ENCODE results near the gene STK31. TPM values are rescaled to one million over a fixed set of nuclear protein-coding genes. Genes with fewer than 3 reads are reported as not detected.

The STK31 gene
- total and polyA plus RNA-seq, 10 donors, result 0.17 to 2.4 (median 0.63) TPM

DNA sequence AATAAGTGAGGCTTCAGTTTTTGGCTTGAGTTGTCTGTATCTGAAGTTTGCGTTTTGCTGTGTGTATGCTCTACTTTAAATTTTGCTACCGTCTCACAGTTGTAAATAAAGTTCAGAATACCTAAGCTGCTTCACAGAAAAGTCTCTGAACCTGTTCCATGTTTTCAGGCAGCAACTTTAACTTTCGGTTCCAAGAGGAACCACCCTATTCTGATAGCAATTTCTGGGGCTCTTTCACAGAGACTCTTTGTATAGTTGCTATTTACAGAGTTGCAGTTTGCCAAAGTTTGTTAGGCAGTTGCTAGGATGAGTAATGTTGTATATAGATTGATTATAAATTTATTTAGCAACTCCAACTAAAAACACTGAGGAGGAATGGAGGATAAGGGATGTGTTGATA, 24.3 kb upstream of the STK31 start:
- peaks cover 3 to 10% (median 8%) of the 10 kb centered on the region in 6 donors for H3K4me1 ChIP-seq
- intact Hi-C loops (cut with DNase I; ENCODE audit: low total_unique reads), result no loop called here
- H3K27ac ChIP-seq, result no peak overlapping the region
- TF ChIP-seq, protein P1, sequence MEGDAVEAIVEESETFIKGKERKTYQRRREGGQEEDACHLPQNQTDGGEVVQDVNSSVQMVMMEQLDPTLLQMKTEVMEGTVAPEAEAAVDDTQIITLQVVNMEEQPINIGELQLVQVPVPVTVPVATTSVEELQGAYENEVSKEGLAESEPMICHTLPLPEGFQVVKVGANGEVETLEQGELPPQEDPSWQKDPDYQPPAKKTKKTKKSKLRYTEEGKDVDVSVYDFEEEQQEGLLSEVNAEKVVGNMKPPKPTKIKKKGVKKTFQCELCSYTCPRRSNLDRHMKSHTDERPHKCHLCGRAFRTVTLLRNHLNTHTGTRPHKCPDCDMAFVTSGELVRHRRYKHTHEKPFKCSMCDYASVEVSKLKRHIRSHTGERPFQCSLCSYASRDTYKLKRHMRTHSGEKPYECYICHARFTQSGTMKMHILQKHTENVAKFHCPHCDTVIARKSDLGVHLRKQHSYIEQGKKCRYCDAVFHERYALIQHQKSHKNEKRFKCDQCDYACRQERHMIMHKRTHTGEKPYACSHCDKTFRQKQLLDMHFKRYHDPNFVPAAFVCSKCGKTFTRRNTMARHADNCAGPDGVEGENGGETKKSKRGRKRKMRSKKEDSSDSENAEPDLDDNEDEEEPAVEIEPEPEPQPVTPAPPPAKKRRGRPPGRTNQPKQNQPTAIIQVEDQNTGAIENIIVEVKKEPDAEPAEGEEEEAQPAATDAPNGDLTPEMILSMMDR (IDR thresholded peaks at IDR 0.05 in 8 of 11, conservative IDR thresholded peaks at IDR 0.05 in 3 of 11), result no peak
- no peak for TF ChIP-seq POLR2AphosphoS5 (IDR thresholded peaks at IDR 0.05)
- no peak for TF ChIP-seq POLR2A (IDR thresholded peaks at IDR 0.05)
- H3K36me3 ChIP-seq, result peaks cover 0 to 52% (median 5%) of the 10 kb centered on the region in 6 donors
- DNase-seq, result no peak
- WGBS, 5 donors, result 82 to 88% (median 86%) methylated on average over 3 of the region's 3 CpGs
- no peaks in the 10 kb centered on the region for H3K27me3 ChIP-seq (replicated peaks in 1 of 7)
- no peaks in the 10 kb centered on the region for H3K9me3 ChIP-seq
- H3K4me3 ChIP-seq, result no peak overlapping the region

DNA sequence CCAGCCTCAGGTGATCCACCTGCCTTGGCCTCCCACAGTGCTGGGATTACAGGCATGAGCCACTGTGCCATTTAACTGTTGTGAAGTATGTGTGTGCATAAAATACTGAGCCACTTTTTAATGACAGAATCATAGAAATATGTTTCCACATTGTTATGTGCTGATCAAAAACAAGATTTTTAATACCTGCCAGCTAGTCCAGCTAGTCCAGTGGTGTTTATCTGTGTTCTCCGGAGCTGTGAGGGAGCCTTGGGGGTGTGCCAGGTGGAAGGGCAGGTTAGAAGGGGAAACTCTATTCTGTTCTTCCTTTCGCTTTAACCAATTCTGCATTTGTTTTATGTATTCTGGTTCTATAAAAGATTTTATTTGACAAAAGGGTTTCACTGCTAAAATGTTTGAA, 23.0 kb upstream of the STK31 start:
- no peak for DNase-seq
- TF ChIP-seq POLR2A (IDR thresholded peaks at IDR 0.05) (no peak), POLR2AphosphoS5 (IDR thresholded peaks at IDR 0.05) (no peak)
- TF ChIP-seq, protein P1 (IDR thresholded peaks at IDR 0.05 in 8 of 11, conservative IDR thresholded peaks at IDR 0.05 in 3 of 11), result no peak
- Histone ChIP-seq H3K9me3 (no peaks in the 10 kb centered on the region), H3K27ac (no peak overlapping the region), H3K36me3 (peaks cover 0 to 64% (median 8%) of the 10 kb centered on the region in 6 donors), H3K4me1 (no peaks in the 10 kb centered on the region), H3K27me3 (replicated peaks in 1 of 7) (no peaks in the 10 kb centered on the region), H3K4me3 (no peak overlapping the region)
- intact Hi-C loops (cut with DNase I; ENCODE audit: low total_unique reads), result no loop called here
- WGBS, 5 donors, result 89 to 92% (median 92%) methylated on average over 2 of the region's 2 CpGs

GRCh38 chr7:23689165-23689564, 20.9 kb upstream of the STK31 start:
- Histone ChIP-seq H3K4me3 (no peak overlapping the region), H3K9me3 (peaks cover 0 to 5% (median 0%) of the 10 kb centered on the region in 8 donors), H3K36me3 (peaks cover 0 to 86% (median 15%) of the 10 kb centered on the region in 6 donors), H3K27ac (no peak overlapping the region), H3K27me3 (replicated peaks in 1 of 7) (no peaks in the 10 kb centered on the region), H3K4me1 (no peaks in the 10 kb centered on the region)
- no peak for DNase-seq
- intact Hi-C loops (cut with DNase I; ENCODE audit: low total_unique reads), result no loop called here
- no peak for TF ChIP-seq POLR2A (IDR thresholded peaks at IDR 0.05)
- TF ChIP-seq, protein P1 (IDR thresholded peaks at IDR 0.05 in 8 of 11, conservative IDR thresholded peaks at IDR 0.05 in 3 of 11), result no peak
- TF ChIP-seq POLR2AphosphoS5 (IDR thresholded peaks at IDR 0.05), result no peak
- 93 to 97% (median 94%) methylated on average over 4 of the region's 4 CpGs for WGBS, 5 donors

GRCh38 chr7:23691320-23691719, 18.7 kb upstream of the STK31 start:
- H3K27ac ChIP-seq, result no peak overlapping the region
- no peak for DNase-seq
- TF ChIP-seq POLR2AphosphoS5 (IDR thresholded peaks at IDR 0.05) (no peak), POLR2A (IDR thresholded peaks at IDR 0.05) (no peak)
- TF ChIP-seq, protein P1 (IDR thresholded peaks at IDR 0.05 in 8 of 11, conservative IDR thresholded peaks at IDR 0.05 in 3 of 11), result no peak
- peaks cover 0 to 5% (median 0%) of the 10 kb centered on the region in 8 donors for H3K9me3 ChIP-seq
- intact Hi-C loops (cut with DNase I; ENCODE audit: low total_unique reads), result no loop called here
- H3K4me3 ChIP-seq, result no peak overlapping the region
- H3K4me1 ChIP-seq, result no peaks in the 10 kb centered on the region
- H3K36me3 ChIP-seq, result peaks cover 0 to 94% (median 15%) of the 10 kb centered on the region in 6 donors
- no peaks in the 10 kb centered on the region for H3K27me3 ChIP-seq (replicated peaks in 1 of 7)
- 90 to 98% (median 93%) methylated on average over 4 of the region's 4 CpGs for WGBS, 5 donors

Data from spleen (tissue), 11 donors.